A549 treated with GW870086 at 1 μM for 4 hours (cell line): ENCODE data around the gene DRG1. TPM values are rescaled to one million over a fixed set of nuclear protein-coding genes. Genes with fewer than 3 reads are reported as not detected.

Source experiments
- total RNA-seq: library from RNA; stranded (reverse); fragments of 200-300 nt; extraction: Qiagen RNA extraction; gene quantifications from 5 replicates; pipeline ENCODE4 v1.2.3, GENCODE V29; 2022; ENCODE audit warnings: low read depth

DRG1 gene
- total RNA-seq: 55.6 to 85.2 TPM (median 58.7 TPM) in 5 replicates

DNA sequence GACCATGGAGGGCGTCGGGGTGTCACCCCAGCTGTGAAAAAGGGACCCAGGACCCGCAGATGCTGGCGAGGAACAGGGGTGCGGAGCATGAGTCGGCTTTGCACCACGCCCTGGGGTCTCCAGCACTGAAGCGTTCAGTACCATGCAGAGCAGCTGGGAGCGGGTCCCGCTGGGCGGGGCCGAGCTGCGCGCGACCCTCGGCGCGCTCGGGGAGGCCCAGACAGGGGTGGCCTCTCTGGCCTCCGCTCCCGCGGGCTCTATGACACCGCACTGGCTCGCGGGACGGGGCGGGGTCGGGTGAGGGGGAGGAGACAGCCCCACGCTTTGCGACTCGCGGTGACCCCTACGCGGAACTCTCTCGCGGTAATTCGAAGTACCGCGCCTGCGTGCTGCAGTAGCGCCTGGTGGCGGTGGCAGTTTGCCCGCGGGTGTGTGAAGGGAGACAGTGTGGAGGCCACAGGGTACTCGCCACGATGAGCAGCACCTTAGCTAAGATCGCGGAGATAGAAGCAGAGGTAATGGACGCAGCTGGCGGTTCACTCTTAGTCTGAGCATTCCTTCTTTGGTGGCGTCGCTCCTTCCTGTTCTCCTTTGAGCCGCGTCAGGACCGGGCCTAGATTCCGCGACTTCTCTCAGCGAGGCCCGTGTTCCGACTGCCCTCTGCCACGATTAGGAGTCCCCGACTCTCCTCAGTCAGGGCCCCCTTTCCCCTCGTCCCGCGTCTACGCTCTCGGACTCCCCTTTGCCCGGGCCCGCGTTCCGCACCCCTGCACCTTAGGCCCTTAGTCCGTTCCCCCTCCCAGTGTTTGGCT is at the start of gene DRG1:
TSS of gene DRG1 (plus strand) at position 394 of the 812 bp plus-strand sequence. CDS start at position 474, 80 bp downstream.

Other genes starting within 250 kb of the DRG1 start
- 22.2 to 26.9 TPM (median 25.2 TPM) in 5 replicates for gene RNF185, start 239.4 kb upstream of the DRG1 start, total RNA-seq
- gene LIMK2, start 187.3 kb upstream of the DRG1 start, total RNA-seq: 6.6 to 9.9 TPM (median 7.9 TPM) in 5 replicates
- 0.74 to 1.2 TPM (median 0.82 TPM) in 5 replicates for gene PIK3IP1, start 107.1 kb upstream of the DRG1 start, total RNA-seq
- gene PATZ1, start 53.3 kb upstream of the DRG1 start, total RNA-seq: 17.1 to 21.6 TPM (median 20.9 TPM) in 5 replicates
- gene EIF4ENIF1, start 90.2 kb downstream of the DRG1 start, total RNA-seq: 11.4 to 16.4 TPM (median 13.0 TPM) in 5 replicates
- 8.5 to 11.7 TPM (median 11.3 TPM) in 5 replicates for gene SFI1, start 96.9 kb downstream of the DRG1 start, total RNA-seq